NCI-H1436 treated with DMSO at 0.1 percent for 48 hours (cell line): ENCODE measurements around the gene ZNF519.
"Not testable (repeated sequence)": the region's sequence is repeated elsewhere in the genome, so short reads cannot be mapped to it uniquely, and the experiment has no call there.

Experiments
- DNase-seq: peaks from one replicate; lab custom pipeline; 2025; lab: John Stamatoyannopoulos, UW

The ZNF519 gene

GRCh38 chr18:14132271-14132700, at the start of gene ZNF519:
ZNF519 (minus strand) TSS chr18:14132435; CDS start chr18:14132277, 158 bp downstream.
- DNase-seq: peak; percentile 82

- DNase-seq: no peak
Measured at GRCh38 chr18:14179306-14179705, 47.1 kb upstream of the ZNF519 start.

- DNase-seq: peak; percentile 6
Measured at GRCh38 chr18:14178321-14179196, 46.3 kb upstream of the ZNF519 start.

- DNase-seq: not testable (repeated sequence)
Measured at GRCh38 chr18:14177540-14178320, 45.5 kb upstream of the ZNF519 start.

- DNase-seq: not testable (repeated sequence)
Measured at GRCh38 chr18:14175404-14175803, 43.2 kb upstream of the ZNF519 start.

GRCh38 chr18:14174706-14175085, 42.5 kb upstream of the ZNF519 start:
- DNase-seq: no peak

GRCh38 chr18:14174002-14174705, 41.9 kb upstream of the ZNF519 start:
- not testable (repeated sequence) for DNase-seq

GRCh38 chr18:14173116-14173951, 41.1 kb upstream of the ZNF519 start:
- DNase-seq: not testable (repeated sequence)

- DNase-seq: not testable (repeated sequence)
Measured at GRCh38 chr18:14172142-14173115, 40.2 kb upstream of the ZNF519 start.

- DNase-seq: not testable (repeated sequence)
Measured at GRCh38 chr18:14171301-14172141, 39.3 kb upstream of the ZNF519 start.

GRCh38 chr18:14170367-14171036, 38.3 kb upstream of the ZNF519 start:
- DNase-seq: not testable (repeated sequence)

GRCh38 chr18:14162915-14163314, 30.7 kb upstream of the ZNF519 start:
- not testable (repeated sequence) for DNase-seq

GRCh38 chr18:14151564-14152113, 19.4 kb upstream of the ZNF519 start:
- not testable (repeated sequence) for DNase-seq

- not testable (repeated sequence) for DNase-seq
Measured at GRCh38 chr18:14150766-14151165, 18.5 kb upstream of the ZNF519 start.

- DNase-seq: not testable (repeated sequence)
Measured at GRCh38 chr18:14149916-14150420, 17.7 kb upstream of the ZNF519 start.

- DNase-seq: not testable (repeated sequence)
Measured at GRCh38 chr18:14149121-14149850, 17.1 kb upstream of the ZNF519 start.
